A673 (cell line): ENCODE measurements around the gene LHX4. TPM values are rescaled to one million over a fixed set of nuclear protein-coding genes. Genes with fewer than 3 reads are reported as not detected.

Experiments
- BruUV-seq: library from RNA; stranded (reverse); fragments of 400-500 nt; replicated peaks from 2 replicates; lab custom pipeline; 2021; lab: Mats Ljungman, UMichigan
- CTCF ChIA-PET: fragments of 300-600 bp; sonication (Branson Sonifier 250); formaldehyde crosslinking; loops from one replicate; lab custom pipeline; 2022; ENCODE audit warnings: antibody characterized with exemption; lab: Charles Lee
- POLR2A ChIA-PET: fragments of 300-600 bp; sonication (Branson Sonifier 250); formaldehyde crosslinking; loops from one replicate; lab custom pipeline; 2022; ENCODE audit warnings: antibody characterized with exemption; ENCODE audit not compliant: low non-redundant PET; lab: Charles Lee
- DNase-seq: peaks from one replicate; pipeline ENCODE4 v3.0.0-alpha.2; 2015; ENCODE audit warnings: low spot score
- H3K27ac ChIP-seq: fragments of 200-600 bp; sonication (generic); 2 replicates; pipeline ENCODE4 v1.5.1; 2016; ENCODE audit warnings: mixed run types, low read depth, mild to moderate bottlenecking, mixed read lengths, antibody characterized with exemption, low read length; ENCODE audit not compliant: poor library complexity, severe bottlenecking
- H3K27me3 ChIP-seq: fragments of 200-600 bp; sonication (generic); replicated peaks from 2 replicates; pipeline ENCODE4 v1.6.1; 2017; ENCODE audit warnings: mixed run types, low read depth, mild to moderate bottlenecking, mixed read lengths, antibody characterized with exemption, low read length; ENCODE audit not compliant: insufficient read depth, poor library complexity
- H3K36me3 ChIP-seq: fragments of 200-600 bp; sonication (generic); 2 replicates; pipeline ENCODE4 v1.6.1; 2016; ENCODE audit warnings: mixed run types, mild to moderate bottlenecking, mixed read lengths, antibody characterized with exemption, low read length; ENCODE audit not compliant: insufficient read depth, poor library complexity, severe bottlenecking
- H3K4me1 ChIP-seq: fragments of 200-600 bp; sonication (generic); 2 replicates; pipeline ENCODE4 v1.6.1; 2017; ENCODE audit warnings: mixed run types, mild to moderate bottlenecking, mixed read lengths, antibody characterized with exemption, low read length; ENCODE audit not compliant: insufficient read depth, poor library complexity, severe bottlenecking
- H3K4me3 ChIP-seq: fragments of 200-600 bp; sonication (generic); 2 replicates; pipeline ENCODE4 v1.5.1; 2016; ENCODE audit warnings: low read depth, mixed run types, mild to moderate bottlenecking, mixed read lengths, low read length; ENCODE audit not compliant: poor library complexity, severe bottlenecking
- H3K9me3 ChIP-seq: fragments of 200-600 bp; sonication (generic); 2 replicates; pipeline ENCODE4 v1.6.1; 2016; ENCODE audit warnings: mixed run types, low read depth, mild to moderate bottlenecking, mixed read lengths, antibody characterized with exemption, low read length; ENCODE audit not compliant: poor library complexity, severe bottlenecking
- EZH2 ChIP-seq: fragments of 200-600 bp; sonication (generic); IDR thresholded peaks from 2 replicates; pipeline ENCODE4 v1.6.1; 2017; ENCODE audit warnings: borderline replicate concordance, low read depth, mild to moderate bottlenecking, mixed read lengths, antibody characterized with exemption, low read length; ENCODE audit not compliant: poor library complexity, severe bottlenecking
- intact Hi-C: fragments of 100-400 bp; cut with micrococcal nuclease; formaldehyde crosslinking; loops from one replicate; pipeline ENCODE4 v1.10.0; 2022; ENCODE audit not compliant: unreplicated experiment
- total RNA-seq: library from RNA; stranded (reverse); gene quantifications from 2 replicates; pipeline ENCODE4 v1.2.3, GENCODE V29; 2021
- TF ChIP-seq, protein P1 (sequence below): fragments of 300-800, 200-600 bp; sonication (generic); conservative IDR thresholded peaks from 2 replicates; pipeline ENCODE4 v1.5.1; 2017; ENCODE audit warnings: low read depth, mild to moderate bottlenecking, antibody characterized with exemption, low read length, moderate library complexity, mixed read lengths

Gene LHX4
- total RNA-seq, 1 experiment from 2014 or later = not detected

DNA sequence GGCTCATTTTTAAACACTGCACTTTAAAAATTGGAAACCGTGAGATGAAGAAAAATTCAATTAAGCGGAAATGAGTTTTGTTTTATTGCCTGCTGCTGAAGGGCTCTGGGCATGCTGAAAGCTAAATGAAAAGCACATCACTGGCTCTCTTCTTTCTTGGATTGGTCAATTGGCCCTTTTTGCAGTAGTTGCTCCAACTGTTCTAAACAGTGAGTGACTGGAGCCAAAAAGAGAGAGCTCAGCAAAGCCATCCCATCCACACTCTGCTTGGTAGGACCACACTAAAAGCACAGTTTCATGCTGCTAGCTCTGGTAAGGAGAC lies 48.1 kb downstream of the LHX4 start:
- DNase-seq = no peak
- Histone ChIP-seq H3K4me3 (no peak overlapping the region), H3K27ac (no peak overlapping the region), H3K36me3 (no peaks in the 10 kb centered on the region), H3K9me3 (no peaks in the 10 kb centered on the region), H3K4me1 (peaks cover 8% of the 10 kb centered on the region), H3K27me3 (no peaks in the 10 kb centered on the region)
- intact Hi-C loops = no loop called here
- TF ChIP-seq, protein P1, sequence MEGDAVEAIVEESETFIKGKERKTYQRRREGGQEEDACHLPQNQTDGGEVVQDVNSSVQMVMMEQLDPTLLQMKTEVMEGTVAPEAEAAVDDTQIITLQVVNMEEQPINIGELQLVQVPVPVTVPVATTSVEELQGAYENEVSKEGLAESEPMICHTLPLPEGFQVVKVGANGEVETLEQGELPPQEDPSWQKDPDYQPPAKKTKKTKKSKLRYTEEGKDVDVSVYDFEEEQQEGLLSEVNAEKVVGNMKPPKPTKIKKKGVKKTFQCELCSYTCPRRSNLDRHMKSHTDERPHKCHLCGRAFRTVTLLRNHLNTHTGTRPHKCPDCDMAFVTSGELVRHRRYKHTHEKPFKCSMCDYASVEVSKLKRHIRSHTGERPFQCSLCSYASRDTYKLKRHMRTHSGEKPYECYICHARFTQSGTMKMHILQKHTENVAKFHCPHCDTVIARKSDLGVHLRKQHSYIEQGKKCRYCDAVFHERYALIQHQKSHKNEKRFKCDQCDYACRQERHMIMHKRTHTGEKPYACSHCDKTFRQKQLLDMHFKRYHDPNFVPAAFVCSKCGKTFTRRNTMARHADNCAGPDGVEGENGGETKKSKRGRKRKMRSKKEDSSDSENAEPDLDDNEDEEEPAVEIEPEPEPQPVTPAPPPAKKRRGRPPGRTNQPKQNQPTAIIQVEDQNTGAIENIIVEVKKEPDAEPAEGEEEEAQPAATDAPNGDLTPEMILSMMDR = no peak
- no peak for TF ChIP-seq EZH2
- CTCF ChIA-PET = no interaction called here
- no TSS peak for BruUV-seq
- POLR2A ChIA-PET = no interaction called here

DNA sequence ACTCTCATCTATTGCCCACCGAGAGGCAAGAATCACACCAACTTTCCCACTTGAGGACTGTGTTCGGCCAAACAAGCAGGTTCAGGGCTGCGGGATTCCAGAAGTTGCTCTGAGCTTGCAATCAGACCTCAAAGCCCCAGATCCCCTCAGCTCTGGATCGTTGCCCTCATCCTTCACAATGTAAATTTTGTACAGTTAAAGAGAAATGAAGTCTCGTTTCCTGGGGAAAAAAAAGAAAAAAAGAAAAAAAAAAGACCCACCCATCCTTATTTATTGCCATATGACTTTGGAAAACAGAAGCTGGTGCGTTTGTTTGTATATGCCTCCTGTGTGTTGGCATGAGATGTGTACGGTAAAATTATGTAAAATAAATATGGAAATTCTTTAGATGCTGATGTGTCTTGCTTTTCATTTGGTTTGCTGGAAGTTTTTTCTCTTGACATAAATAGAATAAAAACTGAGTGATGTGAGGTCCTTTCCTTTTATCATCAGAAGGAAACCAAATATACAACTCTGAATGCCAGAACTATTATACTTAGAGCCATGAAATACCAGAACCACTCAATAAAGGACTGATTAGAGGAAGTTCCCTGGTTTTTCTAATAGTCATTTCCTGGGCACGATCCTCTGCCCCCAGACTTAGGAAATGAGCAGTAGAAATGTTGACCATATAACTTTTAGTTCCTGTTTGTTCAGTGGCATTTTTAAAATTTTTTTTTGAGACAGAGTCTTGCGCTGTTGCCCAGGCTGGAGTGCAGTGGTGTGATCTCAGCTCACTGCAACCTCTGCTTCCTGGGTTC lies 48.7 kb downstream of the LHX4 start:
- no peak overlapping the region for H3K27ac ChIP-seq
- no TSS peak for BruUV-seq
- CTCF ChIA-PET = no interaction called here
- no peak for DNase-seq
- TF ChIP-seq, protein P1 = no peak
- TF ChIP-seq EZH2 = no peak
- H3K4me3 ChIP-seq = no peak overlapping the region
- POLR2A ChIA-PET = no interaction called here
- no peaks in the 10 kb centered on the region for H3K27me3 ChIP-seq
- no peaks in the 10 kb centered on the region for H3K36me3 ChIP-seq
- H3K9me3 ChIP-seq = no peaks in the 10 kb centered on the region
- H3K4me1 ChIP-seq = peaks cover 8% of the 10 kb centered on the region
- intact Hi-C loops = no loop called here

DNA sequence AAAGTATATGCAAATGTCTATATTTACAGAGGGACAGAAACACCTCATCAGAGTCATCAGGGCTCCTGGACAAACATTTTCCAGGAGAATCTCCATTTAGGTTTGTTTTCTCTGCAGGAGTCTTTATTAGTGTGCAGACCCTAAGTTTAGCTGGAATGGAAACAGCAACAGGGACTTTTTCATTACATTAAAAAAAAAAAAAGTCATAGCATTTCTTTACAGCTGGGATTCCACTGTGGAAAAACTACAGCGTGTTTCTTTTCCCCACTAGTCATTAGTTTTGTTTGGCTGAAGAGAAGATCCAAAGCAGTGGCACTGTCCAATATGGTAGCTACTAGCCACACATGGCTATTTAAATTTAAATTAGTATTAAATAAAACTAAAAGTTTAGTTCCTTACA lies 49.6 kb downstream of the LHX4 start:
- H3K27ac ChIP-seq = no peak overlapping the region
- H3K36me3 ChIP-seq = no peaks in the 10 kb centered on the region
- ChIA-PET CTCF (no interaction called here), POLR2A (no interaction called here)
- no peaks in the 10 kb centered on the region for H3K27me3 ChIP-seq
- H3K9me3 ChIP-seq = no peaks in the 10 kb centered on the region
- H3K4me1 ChIP-seq = peaks cover 8% of the 10 kb centered on the region
- H3K4me3 ChIP-seq = no peak overlapping the region
- no TSS peak for BruUV-seq
- DNase-seq = no peak
- TF ChIP-seq, protein P1 = no peak
- TF ChIP-seq EZH2 = no peak
- intact Hi-C loops = no loop called here
